Measurements from ENCODE around the gene ANKRD10. TPM values are rescaled to one million over a fixed set of nuclear protein-coding genes. Genes with fewer than 3 reads are reported as not detected.

ANKRD10 gene
- total RNA-seq, 1 experiment from 2014 or later = 159 TPM

DNA sequence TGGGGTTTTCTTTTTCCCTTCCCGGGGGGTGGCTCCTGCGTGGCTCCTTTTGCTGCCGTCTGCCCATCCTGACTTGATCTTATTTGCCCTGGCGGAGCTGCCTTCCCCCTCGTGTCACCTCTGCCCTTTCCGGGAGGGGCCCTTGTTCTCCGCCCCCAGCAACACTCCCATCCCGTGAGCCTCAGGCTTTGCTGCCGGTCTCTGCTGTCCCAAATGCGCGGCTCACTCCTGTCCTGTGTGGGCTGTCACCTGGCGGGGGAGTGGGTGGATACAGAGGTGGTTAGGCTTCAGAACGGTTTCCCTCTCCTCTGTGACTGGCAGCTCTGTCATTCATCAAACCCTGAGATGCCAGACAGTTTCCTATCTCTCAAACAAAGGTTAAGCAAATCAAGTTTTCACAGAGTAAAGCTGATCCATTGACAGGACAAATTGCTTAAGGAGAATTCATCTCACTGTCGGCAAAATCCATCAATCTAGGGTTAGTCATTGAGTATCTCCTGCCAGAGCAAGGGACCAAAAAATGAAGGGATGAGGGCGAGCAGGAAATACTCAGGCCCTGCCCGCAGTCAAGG is 84.0 kb downstream of the ANKRD10 start:
- Histone ChIP-seq H2BK12ac (ENCODE audit: insufficient read length, low read depth, low read length) (no peak overlapping the region), H3K79me2 (ENCODE audit: insufficient read depth, low read length) (no peaks in the 10 kb centered on the region), H3K9me3 (ENCODE audit: control insufficient read depth, low read depth, low read length) (no peaks in the 10 kb centered on the region), H3K4me2 (ENCODE audit: insufficient read depth, insufficient read length, low read length) (no peak overlapping the region), H4K5ac (ENCODE audit: insufficient read length, low read depth, low read length) (no peak overlapping the region), H3K23ac (ENCODE audit: insufficient read length, low read depth, low read length) (no peak overlapping the region), H3T11ph (ENCODE audit: low read length) (no peak overlapping the region), H3K4ac (ENCODE audit: low read depth, low read length) (no peak overlapping the region), H2BK120ac (ENCODE audit: low read depth, low read length, poor library complexity, severe bottlenecking) (no peak overlapping the region), H2BK20ac (ENCODE audit: low read depth, low read length, poor library complexity, severe bottlenecking) (no peak overlapping the region), H2BK5ac (ENCODE audit: insufficient read length, low read length) (no peak overlapping the region), H4K20me1 (ENCODE audit: control insufficient read depth, insufficient read depth, insufficient read length) (no peaks in the 10 kb centered on the region), H3K27me3 (ENCODE audit: insufficient read depth, low read length) (no peaks in the 10 kb centered on the region), H4K8ac (replicated peaks; ENCODE audit: insufficient read length, low read depth, low read length) (no peak overlapping the region), H3K4me1 (ENCODE audit: insufficient read depth, low read length) (no peaks in the 10 kb centered on the region), H3K23me2 (ENCODE audit: insufficient read length, low read depth, low read length, poor library complexity, severe bottlenecking) (no peaks in the 10 kb centered on the region), H3K79me1 (ENCODE audit: insufficient read depth, low read depth, low read length, poor library complexity, severe bottlenecking) (no peaks in the 10 kb centered on the region), H2AK5ac (ENCODE audit: insufficient read length, low read length) (no peak overlapping the region), H2AFZ (ENCODE audit: low read length) (no peak overlapping the region), H3K18ac (ENCODE audit: insufficient read length, low read depth, low read length) (no peak overlapping the region), H3K14ac (ENCODE audit: insufficient read depth, low read length) (no peak overlapping the region), H4K91ac (ENCODE audit: insufficient read length, low read depth, low read length) (no peak overlapping the region), H3K9ac (ENCODE audit: extremely low read depth, insufficient read length, low read length) (no peak overlapping the region), H3K27ac (ENCODE audit: insufficient read length, low read depth, low read length) (no peak overlapping the region), H3K56ac (ENCODE audit: insufficient read length, low read depth, low read length) (no peak overlapping the region), H2BK15ac (ENCODE audit: low read depth, low read length) (no peak overlapping the region)
- H3K4me3 Mint-ChIP-seq = no peak overlapping the region
- no peaks in the 10 kb centered on the region; a peak in 1 of 5 replicates for H3K9me3 Mint-ChIP-seq
- peaks cover under 1 to 4% of the 10 kb centered on the region in 2 experiments; a peak in 3 of 4 replicates for H3K4me1 Mint-ChIP-seq
- TF ChIP-seq, protein P1, sequence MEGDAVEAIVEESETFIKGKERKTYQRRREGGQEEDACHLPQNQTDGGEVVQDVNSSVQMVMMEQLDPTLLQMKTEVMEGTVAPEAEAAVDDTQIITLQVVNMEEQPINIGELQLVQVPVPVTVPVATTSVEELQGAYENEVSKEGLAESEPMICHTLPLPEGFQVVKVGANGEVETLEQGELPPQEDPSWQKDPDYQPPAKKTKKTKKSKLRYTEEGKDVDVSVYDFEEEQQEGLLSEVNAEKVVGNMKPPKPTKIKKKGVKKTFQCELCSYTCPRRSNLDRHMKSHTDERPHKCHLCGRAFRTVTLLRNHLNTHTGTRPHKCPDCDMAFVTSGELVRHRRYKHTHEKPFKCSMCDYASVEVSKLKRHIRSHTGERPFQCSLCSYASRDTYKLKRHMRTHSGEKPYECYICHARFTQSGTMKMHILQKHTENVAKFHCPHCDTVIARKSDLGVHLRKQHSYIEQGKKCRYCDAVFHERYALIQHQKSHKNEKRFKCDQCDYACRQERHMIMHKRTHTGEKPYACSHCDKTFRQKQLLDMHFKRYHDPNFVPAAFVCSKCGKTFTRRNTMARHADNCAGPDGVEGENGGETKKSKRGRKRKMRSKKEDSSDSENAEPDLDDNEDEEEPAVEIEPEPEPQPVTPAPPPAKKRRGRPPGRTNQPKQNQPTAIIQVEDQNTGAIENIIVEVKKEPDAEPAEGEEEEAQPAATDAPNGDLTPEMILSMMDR (conservative IDR thresholded peaks at IDR 0.05) = no peak
- H3K27me3 Mint-ChIP-seq (ENCODE audit: low read depth) = no peaks in the 10 kb centered on the region; the same call in 1 of the 2 replicates
- WGBS (ENCODE audit: extremely low coverage, insufficient read length, low lambda C conversion rate) = no CpG with 5 or more reads among the region's 16 CpGs
- H3K27ac Mint-ChIP-seq = no peak overlapping the region
- no peaks in the 10 kb centered on the region for H3K36me3 Mint-ChIP-seq (ENCODE audit: insufficient read depth in 1 of 3, low read depth in 3 of 3)
- no peak for DNase-seq
